KMS-11 (cell line): ENCODE measurements around the gene GSDMA.

Experiments
- H2AFZ ChIP-seq: fragments of 200-600 bp; sonication (generic); 2 replicates; pipeline ENCODE4 v1.6.1; 2016; ENCODE audit warnings: antibody characterized with exemption, mixed run types, low read depth
- H3K27ac ChIP-seq: fragments of 200-600 bp; sonication (generic); 2 replicates; pipeline ENCODE4 v1.6.1; 2016; ENCODE audit warnings: mild to moderate bottlenecking, mixed run types
- H3K27me3 ChIP-seq: fragments of 200-600 bp; sonication (generic); 2 replicates; pipeline ENCODE4 v1.6.1; 2017; ENCODE audit warnings: mild to moderate bottlenecking, low read depth, mixed run types, moderate library complexity; ENCODE audit not compliant: insufficient read depth
- H3K36me3 ChIP-seq: fragments of 200-600 bp; sonication (generic); 2 replicates; pipeline ENCODE4 v1.6.1; 2017; ENCODE audit warnings: mild to moderate bottlenecking, mixed run types; ENCODE audit not compliant: insufficient read depth
- H3K4me1 ChIP-seq: fragments of 200-600 bp; sonication (generic); 2 replicates; pipeline ENCODE4 v1.6.1; 2016; ENCODE audit warnings: mild to moderate bottlenecking, low read depth, mixed run types; ENCODE audit not compliant: poor library complexity, severe bottlenecking
- H3K4me2 ChIP-seq: fragments of 200-600 bp; sonication (generic); 2 replicates; pipeline ENCODE4 v1.7.0; 2016; ENCODE audit warnings: mild to moderate bottlenecking, mixed run types
- H3K4me3 ChIP-seq: fragments of 200-600 bp; sonication (generic); IDR thresholded peaks from 2 replicates; pipeline ENCODE4 v1.6.1; 2017; ENCODE audit warnings: low read depth, low read length, mixed read lengths; ENCODE audit not compliant: insufficient read depth
- H3K79me2 ChIP-seq: fragments of 200-600 bp; sonication (generic); 2 replicates; pipeline ENCODE4 v1.6.1; 2016; ENCODE audit warnings: low read depth, mixed run types; ENCODE audit not compliant: insufficient read depth
- H3K9ac ChIP-seq: fragments of 200-600 bp; sonication (generic); 2 replicates; pipeline ENCODE4 v1.6.1; 2016; ENCODE audit warnings: mild to moderate bottlenecking, mixed run types
- H4K20me1 ChIP-seq: fragments of 200-600 bp; sonication (generic); 2 replicates; pipeline ENCODE4 v1.6.1; 2016; ENCODE audit warnings: mild to moderate bottlenecking, mixed run types; ENCODE audit not compliant: insufficient read depth
- TF ChIP-seq, protein P1 (sequence below): fragments of 200-600 bp; sonication (generic); conservative IDR thresholded peaks from 2 replicates; pipeline ENCODE4 v1.6.1; 2017; ENCODE audit warnings: low read depth, mild to moderate bottlenecking, antibody characterized with exemption, low read length, moderate library complexity, mixed read lengths

GSDMA gene

DNA sequence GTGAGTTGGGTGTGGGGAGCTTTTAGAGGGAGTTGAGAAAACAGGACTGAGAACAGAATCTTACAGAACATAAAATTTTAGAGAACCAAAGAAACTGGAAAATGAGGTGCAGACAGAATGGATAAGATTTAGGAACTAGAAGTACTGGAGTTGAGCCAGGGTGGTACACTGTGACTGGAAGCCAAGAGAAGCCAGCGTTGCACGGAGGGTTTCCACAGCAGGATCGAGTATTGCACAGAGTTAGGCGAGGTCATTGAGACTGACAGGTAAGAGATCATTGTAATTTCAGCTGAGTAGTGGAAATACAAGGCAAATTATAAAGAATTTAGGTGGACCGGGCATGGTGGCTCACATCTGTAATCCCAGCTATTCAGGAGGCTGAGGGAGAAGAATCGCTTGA lies 6.6 kb downstream of the GSDMA start:
- Histone ChIP-seq H3K27me3 (peaks cover 7% of the 10 kb centered on the region; the same call in 1 of the 2 replicates), H3K79me2 (no peaks in the 10 kb centered on the region), H3K4me2 (no peak overlapping the region), H3K36me3 (no peaks in the 10 kb centered on the region), H4K20me1 (no peaks in the 10 kb centered on the region), H3K27ac (no peak overlapping the region), H2AFZ (no peak overlapping the region), H3K9ac (no peak overlapping the region), H3K4me3 (no peak overlapping the region), H3K4me1 (no peaks in the 10 kb centered on the region)
- TF ChIP-seq, protein P1, sequence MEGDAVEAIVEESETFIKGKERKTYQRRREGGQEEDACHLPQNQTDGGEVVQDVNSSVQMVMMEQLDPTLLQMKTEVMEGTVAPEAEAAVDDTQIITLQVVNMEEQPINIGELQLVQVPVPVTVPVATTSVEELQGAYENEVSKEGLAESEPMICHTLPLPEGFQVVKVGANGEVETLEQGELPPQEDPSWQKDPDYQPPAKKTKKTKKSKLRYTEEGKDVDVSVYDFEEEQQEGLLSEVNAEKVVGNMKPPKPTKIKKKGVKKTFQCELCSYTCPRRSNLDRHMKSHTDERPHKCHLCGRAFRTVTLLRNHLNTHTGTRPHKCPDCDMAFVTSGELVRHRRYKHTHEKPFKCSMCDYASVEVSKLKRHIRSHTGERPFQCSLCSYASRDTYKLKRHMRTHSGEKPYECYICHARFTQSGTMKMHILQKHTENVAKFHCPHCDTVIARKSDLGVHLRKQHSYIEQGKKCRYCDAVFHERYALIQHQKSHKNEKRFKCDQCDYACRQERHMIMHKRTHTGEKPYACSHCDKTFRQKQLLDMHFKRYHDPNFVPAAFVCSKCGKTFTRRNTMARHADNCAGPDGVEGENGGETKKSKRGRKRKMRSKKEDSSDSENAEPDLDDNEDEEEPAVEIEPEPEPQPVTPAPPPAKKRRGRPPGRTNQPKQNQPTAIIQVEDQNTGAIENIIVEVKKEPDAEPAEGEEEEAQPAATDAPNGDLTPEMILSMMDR = no peak

DNA sequence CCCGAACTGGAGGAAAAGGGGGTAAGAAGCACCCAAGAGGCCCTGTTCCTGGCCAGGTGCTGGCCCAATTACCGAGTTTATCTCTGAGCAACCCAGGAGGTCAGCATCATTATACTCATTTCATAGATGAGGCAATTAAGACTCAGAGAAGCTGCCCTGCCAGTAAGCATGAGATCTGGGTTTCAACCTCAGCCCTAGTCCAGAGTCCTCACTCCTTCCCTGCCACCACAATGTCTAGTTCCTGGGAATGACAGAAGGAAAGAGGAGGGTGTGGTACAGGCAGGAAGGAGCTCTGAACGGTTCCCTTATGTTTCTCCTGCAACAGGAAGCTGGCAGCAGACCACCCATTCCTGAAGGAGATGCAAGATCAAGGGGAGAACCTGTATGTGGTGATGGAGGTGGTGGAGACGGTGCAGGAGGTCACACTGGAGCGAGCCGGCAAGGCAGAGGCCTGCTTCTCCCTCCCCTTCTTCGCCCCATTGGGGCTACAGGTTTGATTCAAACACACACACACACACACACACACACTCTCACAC lies 7.4 kb downstream of the GSDMA start:
- H3K9ac ChIP-seq = no peak overlapping the region
- no peak overlapping the region for H2AFZ ChIP-seq
- H3K4me3 ChIP-seq = no peak overlapping the region
- no peaks in the 10 kb centered on the region for H3K4me1 ChIP-seq
- TF ChIP-seq, protein P1 = no peak
- no peak overlapping the region for H3K27ac ChIP-seq
- H3K79me2 ChIP-seq = no peaks in the 10 kb centered on the region
- peaks cover 7% of the 10 kb centered on the region; the same call in 1 of the 2 replicates for H3K27me3 ChIP-seq
- H3K4me2 ChIP-seq = no peak overlapping the region
- no peaks in the 10 kb centered on the region for H4K20me1 ChIP-seq
- no peaks in the 10 kb centered on the region for H3K36me3 ChIP-seq

DNA sequence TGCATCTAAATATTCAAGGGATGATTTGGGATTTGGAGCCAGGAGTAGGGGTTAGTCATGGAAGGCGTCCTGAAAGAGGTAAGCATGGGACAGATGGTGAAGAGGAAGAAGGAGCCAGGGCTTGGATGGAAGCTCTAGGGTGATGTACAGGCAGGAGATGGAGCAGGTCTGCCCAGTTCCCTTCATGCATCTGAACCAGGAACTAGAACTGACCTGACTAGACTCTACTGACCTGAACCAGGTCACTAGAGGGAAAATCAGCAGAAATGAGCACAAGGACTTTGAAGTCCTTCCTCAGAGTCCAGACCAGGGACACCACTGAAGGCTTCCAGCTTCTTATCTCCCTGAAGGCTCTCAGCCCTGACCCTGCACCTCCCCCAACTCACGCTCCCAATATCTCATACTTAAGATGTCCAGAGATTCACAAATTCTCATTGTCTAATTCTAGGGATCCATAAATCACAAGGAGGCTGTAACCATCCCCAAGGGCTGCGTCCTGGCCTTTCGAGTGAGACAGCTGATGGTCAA lies 8.3 kb downstream of the GSDMA start:
- H3K36me3 ChIP-seq = no peaks in the 10 kb centered on the region
- no peaks in the 10 kb centered on the region for H4K20me1 ChIP-seq
- no peak overlapping the region for H3K9ac ChIP-seq
- no peak overlapping the region for H3K4me2 ChIP-seq
- H2AFZ ChIP-seq = no peak overlapping the region
- TF ChIP-seq, protein P1 = no peak
- no peaks in the 10 kb centered on the region for H3K79me2 ChIP-seq
- H3K4me3 ChIP-seq = no peak overlapping the region
- H3K27ac ChIP-seq = no peak overlapping the region
- H3K4me1 ChIP-seq = no peaks in the 10 kb centered on the region
- peaks cover 7% of the 10 kb centered on the region; the same call in 1 of the 2 replicates for H3K27me3 ChIP-seq

DNA sequence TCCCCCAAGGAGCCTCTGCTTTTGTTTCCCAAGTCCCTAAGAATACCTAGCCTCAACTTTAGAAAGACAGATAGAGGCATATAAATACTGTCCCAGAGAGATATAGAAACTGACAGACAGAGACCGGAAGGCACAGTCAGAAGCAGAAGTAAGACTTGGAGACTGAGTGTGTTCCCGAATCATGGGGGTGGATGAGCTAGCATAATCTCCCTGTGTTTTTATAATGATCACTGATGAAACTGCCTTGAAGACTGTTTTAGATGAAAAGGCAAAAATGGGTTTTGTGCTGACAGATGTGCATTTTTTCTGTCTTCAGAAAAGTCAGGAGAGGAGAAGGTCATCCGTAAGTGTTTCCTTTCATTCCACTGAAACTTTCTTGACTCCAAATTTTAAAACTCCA lies 9.5 kb downstream of the GSDMA start:
- Histone ChIP-seq H3K27me3 (peaks cover 7% of the 10 kb centered on the region; the same call in 1 of the 2 replicates), H3K4me2 (no peak overlapping the region), H3K36me3 (no peaks in the 10 kb centered on the region), H3K9ac (no peak overlapping the region), H3K4me1 (no peaks in the 10 kb centered on the region), H2AFZ (no peak overlapping the region), H4K20me1 (no peaks in the 10 kb centered on the region), H3K4me3 (no peak overlapping the region), H3K27ac (no peak overlapping the region), H3K79me2 (no peaks in the 10 kb centered on the region)
- TF ChIP-seq, protein P1 = no peak
